HepG2 (cell line): ENCODE data around the gene NEDD8. TPM values are rescaled to one million over a fixed set of nuclear protein-coding genes. Genes with fewer than 3 reads are reported as not detected.

Experiments used
- BRCA1 ChIP-seq: sonication (generic); formaldehyde crosslinking; IDR thresholded peaks from 2 replicates; pipeline ENCODE4 v1.4.0; 2020; ENCODE audit warnings: missing genetic modification reagents
- CBX1 ChIP-seq: IDR thresholded peaks from one replicate; pipeline ENCODE4 v1.6.1; 2016; ENCODE audit warnings: antibody characterized with exemption, low read depth
- HOXA7 ChIP-seq: sonication (generic); formaldehyde crosslinking; IDR thresholded peaks from 2 replicates; pipeline ENCODE4 v1.8.1; 2022; ENCODE audit warnings: mild to moderate bottlenecking, missing genetic modification reagents, moderate library complexity
- MBD4 ChIP-seq: IDR thresholded peaks from 2 replicates; pipeline ENCODE4 v1.6.1; 2012; ENCODE audit warnings: low read length, inconsistent platforms, borderline replicate concordance
- MED1 ChIP-seq: sonication (generic); formaldehyde crosslinking; IDR thresholded peaks from 2 replicates; pipeline ENCODE4 v1.4.0; 2020; ENCODE audit warnings: missing genetic modification reagents
- MED8 ChIP-seq: sonication (generic); formaldehyde crosslinking; IDR thresholded peaks from 2 replicates; pipeline ENCODE4 v1.8.1; 2023; ENCODE audit warnings: mild to moderate bottlenecking, missing genetic modification reagents; ENCODE audit not compliant: insufficient replicate concordance
- NR2F6 ChIP-seq, 2 experiments: IDR thresholded peaks; 2 replicates each; pipeline ENCODE4 v1.6.1; 2016; ENCODE audit warnings: antibody characterized with exemption in 1 of 2, mild to moderate bottlenecking in 1 of 2
- NR3C1 ChIP-seq: sonication (generic); formaldehyde crosslinking; IDR thresholded peaks from 2 replicates; pipeline ENCODE4 v1.4.0; 2020; ENCODE audit warnings: missing genetic modification reagents
- RARA ChIP-seq: IDR thresholded peaks from 2 replicates; pipeline ENCODE4 v1.6.1; 2016; ENCODE audit warnings: missing genetic modification reagents, missing compliant biosample characterization
- REXO4 ChIP-seq: sonication (generic); formaldehyde crosslinking; IDR thresholded peaks from 2 replicates; pipeline ENCODE4 v1.8.0; 2022; ENCODE audit warnings: missing genetic modification reagents, mild to moderate bottlenecking, borderline replicate concordance
- TARDBP ChIP-seq: sonication (generic); formaldehyde crosslinking; IDR thresholded peaks from 2 replicates; pipeline ENCODE4 v1.8.0; 2022; ENCODE audit warnings: mild to moderate bottlenecking, missing genetic modification reagents
- ZBTB8A ChIP-seq: sonication (generic); formaldehyde crosslinking; IDR thresholded peaks from 2 replicates; pipeline ENCODE4 v1.4.0; 2020; ENCODE audit warnings: mild to moderate bottlenecking, low read depth, missing genetic modification reagents, borderline replicate concordance
- ZNF577 ChIP-seq: sonication (generic); formaldehyde crosslinking; IDR thresholded peaks from 2 replicates; pipeline ENCODE4 v1.4.0; 2020; ENCODE audit warnings: mild to moderate bottlenecking, low read depth, missing genetic modification reagents, borderline replicate concordance
- ZNF672 ChIP-seq: sonication (generic); formaldehyde crosslinking; IDR thresholded peaks from 2 replicates; pipeline ENCODE4 v1.8.1; 2022; ENCODE audit warnings: missing genetic modification reagents
- ZNF747 ChIP-seq: sonication (generic); formaldehyde crosslinking; IDR thresholded peaks from 2 replicates; pipeline ENCODE4 v1.8.1; 2023; ENCODE audit warnings: missing genetic modification reagents, mild to moderate bottlenecking, borderline replicate concordance
- ZSCAN20 ChIP-seq: sonication (generic); formaldehyde crosslinking; IDR thresholded peaks from 2 replicates; pipeline ENCODE4 v1.4.0; 2020; ENCODE audit warnings: missing genetic modification reagents, mild to moderate bottlenecking, borderline replicate concordance
- polyA plus RNA-seq, 8 experiments: library from polyadenylated mRNA; depleted of rRNA in 3 of 8; stranded (reverse) in 7 of 8; unstranded in 1 of 8; fragments of >200 nt; fragmentation: Illumina TruSeq in 4 of 8; extraction: Trizol in 4 of 8; gene quantifications; 2 replicates each; pipeline versions ENCODE4 v1.2.1 to v1.2.3, GENCODE V29; 2011 to 2016; ENCODE audit warnings: low read depth in 4 of 8, missing spikeins in 1 of 8, mixed read lengths in 1 of 8; ENCODE audit not compliant: insufficient read depth in 1 of 8
- total RNA-seq, 5 experiments: library from RNA; depleted of rRNA; stranded (reverse); fragments of >200 nt; fragmentation: Illumina TruSeq; extraction: Trizol; gene quantifications; 2 replicates each; pipeline ENCODE4 v1.2.3, GENCODE V29; 2016; ENCODE audit warnings: low read depth in 1 of 5
- TF ChIP-seq, protein P1 (sequence below): sonication (generic); formaldehyde crosslinking; IDR thresholded peaks from 2 replicates; pipeline ENCODE4 v1.8.0; 2023; ENCODE audit warnings: mild to moderate bottlenecking, missing genetic modification reagents
- TF ChIP-seq, protein P2 (sequence below), 2 experiments: IDR thresholded peaks; 2 replicates each; pipeline ENCODE4 v1.6.1; 2011 to 2012; ENCODE audit warnings: low read length in 2 of 2, borderline replicate concordance in 1 of 2, low read depth in 1 of 2, mild to moderate bottlenecking in 1 of 2, moderate library complexity in 1 of 2
- TF ChIP-seq, protein P3 (sequence below): sonication (generic); formaldehyde crosslinking; IDR thresholded peaks from 2 replicates; pipeline ENCODE4 v1.5.1; 2020; ENCODE audit warnings: missing genetic modification reagents, mild to moderate bottlenecking, borderline replicate concordance
- TF ChIP-seq, protein P4 (sequence below): sonication (generic); formaldehyde crosslinking; IDR thresholded peaks from 2 replicates; pipeline ENCODE4 v1.9.0; 2021; ENCODE audit warnings: missing genetic modification reagents, borderline replicate concordance

The NEDD8 gene
- total and polyA plus RNA-seq, 2 of the 13 experiments (the other 11 are each of a cell fraction or from before 2014, with no cell fraction given), result 535 to 713 TPM

DNA sequence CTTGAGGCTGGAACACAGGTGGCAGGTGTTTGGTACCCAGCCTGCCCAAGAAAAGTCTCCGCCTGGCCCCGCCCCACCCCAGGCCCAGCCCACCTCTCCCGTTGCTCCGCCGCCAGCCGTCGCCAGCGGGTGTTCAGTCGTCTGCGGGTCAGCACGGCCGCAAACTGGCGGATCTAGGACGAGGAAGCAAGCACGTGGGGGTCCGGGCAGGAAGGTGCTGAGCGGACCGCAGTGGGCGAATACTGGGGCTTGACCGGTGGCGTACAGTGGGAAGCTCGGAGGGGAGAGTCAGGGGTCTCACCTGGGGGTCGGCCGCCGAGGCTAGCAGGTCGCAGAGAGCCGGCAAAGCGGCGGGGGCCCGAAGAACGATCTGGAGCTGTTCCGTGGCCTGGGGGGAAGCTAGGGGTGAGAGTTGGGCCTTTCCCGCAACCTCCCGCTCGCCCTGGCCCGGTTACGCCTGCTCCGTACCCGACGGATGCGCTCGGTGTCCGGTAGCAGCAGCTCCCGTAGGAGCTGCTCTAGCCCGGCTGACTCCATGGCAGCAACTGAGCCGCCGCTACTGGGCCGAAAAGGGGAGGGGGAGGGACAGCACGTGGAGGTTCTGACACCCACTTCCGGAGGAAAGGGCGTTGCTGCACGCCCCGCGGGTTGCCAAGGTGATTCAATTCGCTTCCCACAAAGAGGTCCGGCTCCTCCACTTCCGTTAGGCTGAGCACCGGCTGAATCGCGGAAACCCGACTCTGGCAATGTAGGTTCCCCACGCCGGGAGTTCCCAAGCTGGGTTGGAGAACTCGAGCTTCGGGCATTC lies 43.7 kb downstream of the NEDD8 start, which contains the start of gene IPO4 (continued):
- TF ChIP-seq BRCA1 (peak; percentile 96), HOXA7 (CRISPR knock-in tag) (no peak), NR3C1 (no peak), REXO4 (peak; percentile 83), MBD4 (no peak), MED8 (CRISPR knock-in tag) (peak; percentile 98), NR2F6 (IDR thresholded peaks at IDR 0.05) (no peak; the same call in 1 of the 2 replicates), NR2F6 (CRISPR knock-in tag; IDR thresholded peaks at IDR 0.05) (peak; percentile 86; the same call in 1 of the 2 replicates), RARA (CRISPR knock-in tag) (peak; percentile 60), ZNF672 (CRISPR knock-in tag) (no peak), ZNF747 (CRISPR knock-in tag) (peak; percentile 100), ZNF577 (peak; percentile 98; the same call in 1 of the 2 replicates), ZSCAN20 (CRISPR knock-in tag) (peak; percentile 96), ZBTB8A (CRISPR knock-in tag) (peak; percentile 95; the same call in 1 of the 2 replicates), TARDBP (CRISPR knock-in tag) (peak; percentile 100), MED1 (CRISPR knock-in tag) (peak; percentile 97), CBX1 (peak; percentile 98)
- TF ChIP-seq, protein P1, sequence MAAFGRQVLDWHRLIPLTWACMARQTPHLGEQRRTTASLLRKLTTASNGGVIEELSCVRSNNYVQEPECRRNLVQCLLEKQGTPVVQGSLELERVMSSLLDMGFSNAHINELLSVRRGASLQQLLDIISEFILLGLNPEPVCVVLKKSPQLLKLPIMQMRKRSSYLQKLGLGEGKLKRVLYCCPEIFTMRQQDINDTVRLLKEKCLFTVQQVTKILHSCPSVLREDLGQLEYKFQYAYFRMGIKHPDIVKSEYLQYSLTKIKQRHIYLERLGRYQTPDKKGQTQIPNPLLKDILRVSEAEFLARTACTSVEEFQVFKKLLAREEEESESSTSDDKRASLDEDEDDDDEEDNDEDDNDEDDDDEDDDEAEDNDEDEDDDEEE (CRISPR knock-in tag), result peak; percentile 87; the same call in 1 of the 2 replicates
- TF ChIP-seq, protein P2, sequence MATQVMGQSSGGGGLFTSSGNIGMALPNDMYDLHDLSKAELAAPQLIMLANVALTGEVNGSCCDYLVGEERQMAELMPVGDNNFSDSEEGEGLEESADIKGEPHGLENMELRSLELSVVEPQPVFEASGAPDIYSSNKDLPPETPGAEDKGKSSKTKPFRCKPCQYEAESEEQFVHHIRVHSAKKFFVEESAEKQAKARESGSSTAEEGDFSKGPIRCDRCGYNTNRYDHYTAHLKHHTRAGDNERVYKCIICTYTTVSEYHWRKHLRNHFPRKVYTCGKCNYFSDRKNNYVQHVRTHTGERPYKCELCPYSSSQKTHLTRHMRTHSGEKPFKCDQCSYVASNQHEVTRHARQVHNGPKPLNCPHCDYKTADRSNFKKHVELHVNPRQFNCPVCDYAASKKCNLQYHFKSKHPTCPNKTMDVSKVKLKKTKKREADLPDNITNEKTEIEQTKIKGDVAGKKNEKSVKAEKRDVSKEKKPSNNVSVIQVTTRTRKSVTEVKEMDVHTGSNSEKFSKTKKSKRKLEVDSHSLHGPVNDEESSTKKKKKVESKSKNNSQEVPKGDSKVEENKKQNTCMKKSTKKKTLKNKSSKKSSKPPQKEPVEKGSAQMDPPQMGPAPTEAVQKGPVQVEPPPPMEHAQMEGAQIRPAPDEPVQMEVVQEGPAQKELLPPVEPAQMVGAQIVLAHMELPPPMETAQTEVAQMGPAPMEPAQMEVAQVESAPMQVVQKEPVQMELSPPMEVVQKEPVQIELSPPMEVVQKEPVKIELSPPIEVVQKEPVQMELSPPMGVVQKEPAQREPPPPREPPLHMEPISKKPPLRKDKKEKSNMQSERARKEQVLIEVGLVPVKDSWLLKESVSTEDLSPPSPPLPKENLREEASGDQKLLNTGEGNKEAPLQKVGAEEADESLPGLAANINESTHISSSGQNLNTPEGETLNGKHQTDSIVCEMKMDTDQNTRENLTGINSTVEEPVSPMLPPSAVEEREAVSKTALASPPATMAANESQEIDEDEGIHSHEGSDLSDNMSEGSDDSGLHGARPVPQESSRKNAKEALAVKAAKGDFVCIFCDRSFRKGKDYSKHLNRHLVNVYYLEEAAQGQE (IDR thresholded peaks at IDR 0.05; ENCODE audit: borderline replicate concordance in 1 of 2, low read depth in 1 of 2, low read length in 2 of 2), result peak in 1 of 2 experiments; percentile 78; a peak in 2 of 4 replicates
- TF ChIP-seq, protein P3, sequence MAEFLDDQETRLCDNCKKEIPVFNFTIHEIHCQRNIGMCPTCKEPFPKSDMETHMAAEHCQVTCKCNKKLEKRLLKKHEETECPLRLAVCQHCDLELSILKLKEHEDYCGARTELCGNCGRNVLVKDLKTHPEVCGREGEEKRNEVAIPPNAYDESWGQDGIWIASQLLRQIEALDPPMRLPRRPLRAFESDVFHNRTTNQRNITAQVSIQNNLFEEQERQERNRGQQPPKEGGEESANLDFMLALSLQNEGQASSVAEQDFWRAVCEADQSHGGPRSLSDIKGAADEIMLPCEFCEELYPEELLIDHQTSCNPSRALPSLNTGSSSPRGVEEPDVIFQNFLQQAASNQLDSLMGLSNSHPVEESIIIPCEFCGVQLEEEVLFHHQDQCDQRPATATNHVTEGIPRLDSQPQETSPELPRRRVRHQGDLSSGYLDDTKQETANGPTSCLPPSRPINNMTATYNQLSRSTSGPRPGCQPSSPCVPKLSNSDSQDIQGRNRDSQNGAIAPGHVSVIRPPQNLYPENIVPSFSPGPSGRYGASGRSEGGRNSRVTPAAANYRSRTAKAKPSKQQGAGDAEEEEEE (CRISPR knock-in tag), result peak; percentile 99
- TF ChIP-seq, protein P4, sequence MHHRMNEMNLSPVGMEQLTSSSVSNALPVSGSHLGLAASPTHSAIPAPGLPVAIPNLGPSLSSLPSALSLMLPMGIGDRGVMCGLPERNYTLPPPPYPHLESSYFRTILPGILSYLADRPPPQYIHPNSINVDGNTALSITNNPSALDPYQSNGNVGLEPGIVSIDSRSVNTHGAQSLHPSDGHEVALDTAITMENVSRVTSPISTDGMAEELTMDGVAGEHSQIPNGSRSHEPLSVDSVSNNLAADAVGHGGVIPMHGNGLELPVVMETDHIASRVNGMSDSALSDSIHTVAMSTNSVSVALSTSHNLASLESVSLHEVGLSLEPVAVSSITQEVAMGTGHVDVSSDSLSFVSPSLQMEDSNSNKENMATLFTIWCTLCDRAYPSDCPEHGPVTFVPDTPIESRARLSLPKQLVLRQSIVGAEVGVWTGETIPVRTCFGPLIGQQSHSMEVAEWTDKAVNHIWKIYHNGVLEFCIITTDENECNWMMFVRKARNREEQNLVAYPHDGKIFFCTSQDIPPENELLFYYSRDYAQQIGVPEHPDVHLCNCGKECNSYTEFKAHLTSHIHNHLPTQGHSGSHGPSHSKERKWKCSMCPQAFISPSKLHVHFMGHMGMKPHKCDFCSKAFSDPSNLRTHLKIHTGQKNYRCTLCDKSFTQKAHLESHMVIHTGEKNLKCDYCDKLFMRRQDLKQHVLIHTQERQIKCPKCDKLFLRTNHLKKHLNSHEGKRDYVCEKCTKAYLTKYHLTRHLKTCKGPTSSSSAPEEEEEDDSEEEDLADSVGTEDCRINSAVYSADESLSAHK (CRISPR knock-in tag), result no peak; the same call in none of the 2 replicates
